ENCODE results near the gene HMGCL.

DNA sequence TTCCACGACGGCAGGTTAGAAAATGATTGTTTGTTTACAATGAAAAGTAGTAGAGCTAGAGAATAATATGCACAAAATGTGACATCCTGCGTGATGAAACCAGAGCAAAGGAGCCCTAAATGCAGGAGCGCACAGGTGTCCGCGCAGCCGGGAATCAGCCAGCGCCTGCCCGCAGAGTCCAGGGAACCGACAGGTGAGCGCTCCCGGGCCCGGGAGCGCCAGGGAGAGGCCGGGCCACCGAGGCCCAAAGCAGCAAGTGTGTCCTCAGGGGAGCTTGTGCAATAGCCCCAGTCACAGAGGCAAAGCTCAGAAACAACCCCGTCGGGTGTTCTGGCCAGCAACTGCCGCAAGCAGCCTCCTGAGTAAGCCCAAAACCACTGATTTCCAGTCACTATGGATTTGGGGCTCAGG, 23.9 kb downstream of the HMGCL start:
- TF ChIP-seq, protein P1, sequence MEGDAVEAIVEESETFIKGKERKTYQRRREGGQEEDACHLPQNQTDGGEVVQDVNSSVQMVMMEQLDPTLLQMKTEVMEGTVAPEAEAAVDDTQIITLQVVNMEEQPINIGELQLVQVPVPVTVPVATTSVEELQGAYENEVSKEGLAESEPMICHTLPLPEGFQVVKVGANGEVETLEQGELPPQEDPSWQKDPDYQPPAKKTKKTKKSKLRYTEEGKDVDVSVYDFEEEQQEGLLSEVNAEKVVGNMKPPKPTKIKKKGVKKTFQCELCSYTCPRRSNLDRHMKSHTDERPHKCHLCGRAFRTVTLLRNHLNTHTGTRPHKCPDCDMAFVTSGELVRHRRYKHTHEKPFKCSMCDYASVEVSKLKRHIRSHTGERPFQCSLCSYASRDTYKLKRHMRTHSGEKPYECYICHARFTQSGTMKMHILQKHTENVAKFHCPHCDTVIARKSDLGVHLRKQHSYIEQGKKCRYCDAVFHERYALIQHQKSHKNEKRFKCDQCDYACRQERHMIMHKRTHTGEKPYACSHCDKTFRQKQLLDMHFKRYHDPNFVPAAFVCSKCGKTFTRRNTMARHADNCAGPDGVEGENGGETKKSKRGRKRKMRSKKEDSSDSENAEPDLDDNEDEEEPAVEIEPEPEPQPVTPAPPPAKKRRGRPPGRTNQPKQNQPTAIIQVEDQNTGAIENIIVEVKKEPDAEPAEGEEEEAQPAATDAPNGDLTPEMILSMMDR (conservative IDR thresholded peaks at IDR 0.05; ENCODE audit: low read depth, low read length) = no peak
- TF ChIP-seq EZH2phosphoT487 (IDR thresholded peaks at IDR 0.05; ENCODE audit: borderline replicate concordance, low read length) = no peak

All from PC-3 (cell line).